Smooth muscle cell (in vitro differentiated cells): ENCODE data around the gene AKNA. TPM values are rescaled to one million over a fixed set of nuclear protein-coding genes. Genes with fewer than 3 reads are reported as not detected.

Experiments
- DNase-seq: peaks from one replicate; lab custom pipeline; 2025; ENCODE audit not compliant: unreplicated experiment; lab: John Stamatoyannopoulos, UW
- H2AFZ ChIP-seq: fragments of 200-600 bp; sonication (generic); 2 replicates; pipeline ENCODE4 v1.6.0; 2016; ENCODE audit warnings: antibody characterized with exemption, low read depth, mild to moderate bottlenecking
- H3F3A ChIP-seq: fragments of 200-600 bp; sonication (generic); 2 replicates; pipeline ENCODE4 v1.6.0; 2017; ENCODE audit warnings: antibody characterized with exemption, low read depth
- H3K27ac ChIP-seq: fragments of 200-600 bp; sonication (generic); 2 replicates; pipeline ENCODE4 v1.5.1; 2016; ENCODE audit warnings: low read depth, mild to moderate bottlenecking
- H3K27me3 ChIP-seq: fragments of 200-600 bp; sonication (generic); 2 replicates; pipeline ENCODE4 v1.6.1; 2016; ENCODE audit warnings: low read depth, mild to moderate bottlenecking
- H3K36me3 ChIP-seq: fragments of 200-600 bp; sonication (generic); 2 replicates; pipeline ENCODE4 v1.5.1; 2016; ENCODE audit warnings: low read depth
- H3K4me1 ChIP-seq: fragments of 200-600 bp; sonication (generic); 2 replicates; pipeline ENCODE4 v1.5.1; 2016; ENCODE audit warnings: low read depth
- H3K4me2 ChIP-seq: fragments of 200-600 bp; sonication (generic); 2 replicates; pipeline ENCODE4 v1.6.0; 2016; ENCODE audit warnings: mild to moderate bottlenecking
- H3K4me3 ChIP-seq: fragments of 200-600 bp; sonication (generic); 2 replicates; pipeline ENCODE4 v1.5.1; 2016; ENCODE audit warnings: mild to moderate bottlenecking
- H3K79me2 ChIP-seq: fragments of 200-600 bp; sonication (generic); 2 replicates; pipeline ENCODE4 v1.6.0; 2016; ENCODE audit warnings: low read depth, mild to moderate bottlenecking
- H3K9ac ChIP-seq: fragments of 200-600 bp; sonication (generic); 2 replicates; pipeline ENCODE4 v1.6.0; 2016; ENCODE audit warnings: low read depth
- H3K9me3 ChIP-seq: fragments of 200-600 bp; sonication (generic); replicated peaks from 2 replicates; pipeline ENCODE4 v1.5.1; 2016; ENCODE audit warnings: low read depth
- H4K20me1 ChIP-seq: fragments of 200-600 bp; sonication (generic); 2 replicates; pipeline ENCODE4 v1.6.0; 2016; ENCODE audit warnings: low read depth
- WGBS: methylation state at CpG from one replicate; pipeline ENCODE4 v1.1.7; 2016; ENCODE audit warnings: low lambda C conversion rate; 5-methylcytosine and 5-hydroxymethylcytosine counted together
- polyA plus RNA-seq: library from polyadenylated mRNA; unstranded; fragments of >200 nt; fragmentation: Nextera tagmentation; extraction: Ambion mirVana; gene quantifications from 2 replicates; pipeline ENCODE4 v1.2.1, GENCODE V29; 2016
- total RNA-seq: library from RNA; depleted of rRNA; stranded (reverse); fragments of >200 nt; gene quantifications from 2 replicates; pipeline ENCODE4 v1.2.3, GENCODE V29; 2014
- TF ChIP-seq, protein P1 (sequence below): fragments of 200-600 bp; sonication (generic); IDR thresholded peaks from 2 replicates; pipeline ENCODE4 v1.5.1; 2017; ENCODE audit warnings: borderline replicate concordance, mild to moderate bottlenecking, antibody characterized with exemption; ENCODE audit not compliant: insufficient read depth, poor library complexity, severe bottlenecking

AKNA gene
- total and polyA plus RNA-seq, 2 experiments from 2014 or later = 3.2 to 4.7 TPM

DNA sequence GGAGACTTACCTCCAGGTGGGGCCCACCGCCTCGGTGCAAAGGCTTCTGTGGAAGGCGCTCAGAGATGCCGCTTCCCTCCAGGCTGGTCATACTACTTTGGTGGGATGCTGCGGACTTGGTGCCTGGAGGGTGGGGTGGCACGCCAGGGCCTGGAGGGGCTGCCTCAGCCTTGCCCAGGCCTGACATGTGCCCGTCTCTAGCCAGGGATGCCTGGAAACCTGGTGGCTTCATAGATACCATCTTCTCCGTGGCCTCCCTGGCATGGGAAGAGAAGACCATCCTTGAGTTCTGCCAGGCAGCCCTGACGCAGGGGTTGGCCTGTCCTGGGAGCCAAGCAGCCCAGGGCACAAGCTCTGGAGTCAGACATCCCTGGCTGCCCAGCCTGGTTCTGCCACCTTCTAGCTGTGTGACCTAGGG lies 29.9 kb downstream of the AKNA start:
- Histone ChIP-seq H4K20me1 (no peaks in the 10 kb centered on the region), H3K4me1 (no peaks in the 10 kb centered on the region), H3K4me2 (no peak overlapping the region), H3K9ac (no peak overlapping the region), H2AFZ (no peak overlapping the region), H3K4me3 (no peak overlapping the region), H3K79me2 (no peaks in the 10 kb centered on the region), H3K27me3 (no peaks in the 10 kb centered on the region), H3K27ac (no peak overlapping the region), H3K36me3 (peaks cover 9% of the 10 kb centered on the region), H3F3A (no peaks in the 10 kb centered on the region), H3K9me3 (no peaks in the 10 kb centered on the region)
- 97% methylated on average over 9 of the region's 9 CpGs for WGBS
- DNase-seq = no peak
- TF ChIP-seq, protein P1, sequence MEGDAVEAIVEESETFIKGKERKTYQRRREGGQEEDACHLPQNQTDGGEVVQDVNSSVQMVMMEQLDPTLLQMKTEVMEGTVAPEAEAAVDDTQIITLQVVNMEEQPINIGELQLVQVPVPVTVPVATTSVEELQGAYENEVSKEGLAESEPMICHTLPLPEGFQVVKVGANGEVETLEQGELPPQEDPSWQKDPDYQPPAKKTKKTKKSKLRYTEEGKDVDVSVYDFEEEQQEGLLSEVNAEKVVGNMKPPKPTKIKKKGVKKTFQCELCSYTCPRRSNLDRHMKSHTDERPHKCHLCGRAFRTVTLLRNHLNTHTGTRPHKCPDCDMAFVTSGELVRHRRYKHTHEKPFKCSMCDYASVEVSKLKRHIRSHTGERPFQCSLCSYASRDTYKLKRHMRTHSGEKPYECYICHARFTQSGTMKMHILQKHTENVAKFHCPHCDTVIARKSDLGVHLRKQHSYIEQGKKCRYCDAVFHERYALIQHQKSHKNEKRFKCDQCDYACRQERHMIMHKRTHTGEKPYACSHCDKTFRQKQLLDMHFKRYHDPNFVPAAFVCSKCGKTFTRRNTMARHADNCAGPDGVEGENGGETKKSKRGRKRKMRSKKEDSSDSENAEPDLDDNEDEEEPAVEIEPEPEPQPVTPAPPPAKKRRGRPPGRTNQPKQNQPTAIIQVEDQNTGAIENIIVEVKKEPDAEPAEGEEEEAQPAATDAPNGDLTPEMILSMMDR = no peak

DNA sequence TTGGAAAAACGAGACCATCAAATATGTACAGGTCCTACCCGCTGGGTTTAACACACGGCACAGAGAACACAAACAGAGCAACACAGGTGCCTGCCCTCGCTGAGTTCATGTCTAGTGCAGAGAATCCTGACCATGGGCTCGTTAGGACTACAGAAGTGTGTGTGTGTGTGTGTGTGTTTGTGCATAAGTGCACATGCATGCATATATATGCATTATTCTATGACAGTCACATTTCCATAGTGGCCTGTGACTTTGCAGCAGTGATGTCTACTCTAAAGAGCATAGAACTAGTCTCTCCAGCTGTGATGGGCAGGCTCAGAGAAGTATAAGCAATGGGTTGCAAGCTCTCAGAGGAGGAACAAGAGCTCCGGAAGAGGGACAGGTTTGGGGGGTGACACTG lies 30.4 kb downstream of the AKNA start:
- Histone ChIP-seq H3K4me1 (no peaks in the 10 kb centered on the region), H3K4me3 (no peak overlapping the region), H3K36me3 (peaks cover 9% of the 10 kb centered on the region), H4K20me1 (no peaks in the 10 kb centered on the region), H3K4me2 (no peak overlapping the region), H3K27ac (no peak overlapping the region), H2AFZ (no peak overlapping the region), H3K9ac (no peak overlapping the region), H3K27me3 (no peaks in the 10 kb centered on the region), H3K9me3 (no peaks in the 10 kb centered on the region), H3K79me2 (no peaks in the 10 kb centered on the region), H3F3A (no peaks in the 10 kb centered on the region)
- no peak for DNase-seq
- TF ChIP-seq, protein P1 = no peak
- WGBS = 95% methylated on average over 6 of the region's 6 CpGs

DNA sequence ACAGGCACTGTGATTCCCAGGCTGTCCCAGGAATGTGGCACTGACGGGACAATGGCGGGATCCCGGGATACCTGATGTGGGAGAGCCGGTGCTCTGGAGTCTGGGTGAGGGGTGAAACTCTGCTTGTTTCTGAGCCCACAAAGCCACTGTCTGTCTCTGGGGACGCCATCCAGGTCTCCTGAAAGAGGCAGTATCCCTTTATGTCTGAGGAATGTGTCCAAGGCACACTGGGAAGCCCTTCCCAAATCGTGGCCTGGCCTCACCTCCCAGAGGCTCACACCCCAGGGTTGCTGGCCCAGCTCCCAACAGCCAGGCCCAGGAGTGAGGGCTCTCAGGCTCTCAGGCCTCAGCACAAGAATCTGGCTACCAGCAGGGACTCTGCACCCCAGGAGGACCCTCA lies 31.0 kb downstream of the AKNA start:
- H3K9me3 ChIP-seq = no peaks in the 10 kb centered on the region
- WGBS = 95% methylated on average over 6 of the region's 6 CpGs
- TF ChIP-seq, protein P1 = no peak
- H3K27ac ChIP-seq = no peak overlapping the region
- no peak overlapping the region for H3K9ac ChIP-seq
- H3K4me3 ChIP-seq = no peak overlapping the region
- H3K27me3 ChIP-seq = no peaks in the 10 kb centered on the region
- H3F3A ChIP-seq = no peaks in the 10 kb centered on the region
- H3K79me2 ChIP-seq = no peaks in the 10 kb centered on the region
- H4K20me1 ChIP-seq = no peaks in the 10 kb centered on the region
- DNase-seq = no peak
- H2AFZ ChIP-seq = no peak overlapping the region
- no peaks in the 10 kb centered on the region for H3K4me1 ChIP-seq
- H3K4me2 ChIP-seq = no peak overlapping the region
- peaks cover 9% of the 10 kb centered on the region for H3K36me3 ChIP-seq

DNA sequence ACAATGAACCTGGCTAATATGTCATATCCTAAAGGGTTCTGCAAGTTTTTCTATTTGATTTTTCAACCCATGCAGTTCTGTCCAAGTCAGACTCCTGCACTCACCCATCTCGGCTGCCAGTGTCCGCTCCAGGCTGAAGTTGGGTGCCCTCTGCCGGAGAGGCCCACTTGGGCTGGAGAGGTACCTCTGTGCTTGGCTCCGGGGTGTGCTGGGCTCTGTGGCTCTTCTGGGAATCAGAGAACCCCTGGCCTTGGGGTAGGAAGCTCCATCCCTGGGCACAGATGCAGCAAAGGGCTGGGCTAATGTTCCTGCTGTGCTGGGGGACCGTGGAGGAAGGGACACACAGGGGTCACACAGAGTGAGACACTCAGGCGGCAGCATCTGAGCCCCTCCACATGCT lies 32.0 kb downstream of the AKNA start:
- no peaks in the 10 kb centered on the region for H3K4me1 ChIP-seq
- H3K4me2 ChIP-seq = no peak overlapping the region
- TF ChIP-seq, protein P1 = no peak
- WGBS = 96% methylated on average over 6 of the region's 6 CpGs
- peaks cover 4% of the 10 kb centered on the region for H3K36me3 ChIP-seq
- no peaks in the 10 kb centered on the region for H3K79me2 ChIP-seq
- H3K4me3 ChIP-seq = no peak overlapping the region
- no peaks in the 10 kb centered on the region for H3F3A ChIP-seq
- no peak overlapping the region for H3K9ac ChIP-seq
- H2AFZ ChIP-seq = no peak overlapping the region
- no peaks in the 10 kb centered on the region for H4K20me1 ChIP-seq
- H3K27me3 ChIP-seq = no peaks in the 10 kb centered on the region
- H3K9me3 ChIP-seq = no peaks in the 10 kb centered on the region
- DNase-seq = no peak
- H3K27ac ChIP-seq = no peak overlapping the region
